Sigmoid colon (tissue), 4 donors: ENCODE results near the gene PSG4.
A peak's percentile ranks its signal among the peaks of the same experiment; 100 is the strongest.
"Not testable (repeated sequence)": the region's sequence is repeated elsewhere in the genome, so short reads cannot be mapped to it uniquely, and the experiment has no call there.

Experiments
- CTCF ChIP-seq, 4 experiments: fragments of 450-650 bp in 3 of 4; fragments of 200-600 bp in 1 of 4; IDR thresholded peaks; one replicate each; pipeline ENCODE4 v1.5.1; 2016 to 2019; ENCODE audit warnings: antibody characterized with exemption in 4 of 4, mild to moderate bottlenecking in 3 of 4, moderate library complexity in 2 of 4
- EP300 ChIP-seq, 4 donors: sonication (generic); formaldehyde crosslinking; IDR thresholded peaks; one replicate each; pipeline ENCODE4 v1.6.1; 2017; ENCODE audit warnings: antibody characterized with exemption in 4 of 4
- POLR2A ChIP-seq, 2 donors: fragments of 450-650 bp; IDR thresholded peaks; one replicate each; pipeline ENCODE4 v1.6.1; 2016; ENCODE audit warnings: antibody characterized with exemption in 2 of 2, mild to moderate bottlenecking in 2 of 2, moderate library complexity in 2 of 2
- POLR2AphosphoS5 ChIP-seq, 4 donors: sonication (generic); formaldehyde crosslinking; IDR thresholded peaks; one replicate each; pipeline ENCODE4 v1.6.1; 2017; ENCODE audit warnings: antibody characterized with exemption in 4 of 4

- not testable (repeated sequence) for TF ChIP-seq POLR2A, POLR2AphosphoS5, EP300 (IDR thresholded peaks at IDR 0.05)
- TF ChIP-seq CTCF (IDR thresholded peaks at IDR 0.05), result peak in 1 of 4 experiments; percentile 14
Measured at GRCh38 chr19:43188092-43188491, 17.3 kb downstream of the PSG4 start.
